AG09319 (cell line): Measurements from ENCODE around the gene FAM174B.

Experiments
- DNase-seq: peaks from one replicate; pipeline ENCODE4 v3.0.0-alpha.2; 2010; ENCODE audit warnings: low read depth; ENCODE audit errors: extremely low read depth
- TF ChIP-seq, protein P1 (sequence below): IDR thresholded peaks from 2 replicates; pipeline ENCODE4 v1.5.1; 2011; ENCODE audit warnings: low read depth, mild to moderate bottlenecking, inconsistent platforms, low read length, moderate library complexity

FAM174B gene

DNA sequence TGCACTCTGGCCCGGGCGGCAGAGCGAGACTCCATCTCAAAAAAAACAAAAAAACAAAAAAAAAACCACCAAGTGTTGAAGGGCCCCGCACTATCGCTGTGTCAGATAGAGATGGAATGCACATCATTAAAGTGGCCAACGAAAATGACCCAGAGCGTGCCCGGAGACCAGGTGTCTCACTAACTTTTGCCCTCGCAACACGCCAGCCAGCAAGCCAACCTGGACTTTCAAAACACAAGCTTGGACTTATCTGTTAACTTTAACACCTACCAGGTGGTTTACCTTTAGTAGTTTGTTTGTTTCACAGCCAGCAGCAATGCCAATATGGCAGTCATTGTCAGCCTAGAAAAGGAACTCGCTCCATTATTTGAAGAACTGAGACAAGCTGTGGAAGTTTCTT lies 28.6 kb downstream of the FAM174B start:
- no peak for DNase-seq
- TF ChIP-seq, protein P1, sequence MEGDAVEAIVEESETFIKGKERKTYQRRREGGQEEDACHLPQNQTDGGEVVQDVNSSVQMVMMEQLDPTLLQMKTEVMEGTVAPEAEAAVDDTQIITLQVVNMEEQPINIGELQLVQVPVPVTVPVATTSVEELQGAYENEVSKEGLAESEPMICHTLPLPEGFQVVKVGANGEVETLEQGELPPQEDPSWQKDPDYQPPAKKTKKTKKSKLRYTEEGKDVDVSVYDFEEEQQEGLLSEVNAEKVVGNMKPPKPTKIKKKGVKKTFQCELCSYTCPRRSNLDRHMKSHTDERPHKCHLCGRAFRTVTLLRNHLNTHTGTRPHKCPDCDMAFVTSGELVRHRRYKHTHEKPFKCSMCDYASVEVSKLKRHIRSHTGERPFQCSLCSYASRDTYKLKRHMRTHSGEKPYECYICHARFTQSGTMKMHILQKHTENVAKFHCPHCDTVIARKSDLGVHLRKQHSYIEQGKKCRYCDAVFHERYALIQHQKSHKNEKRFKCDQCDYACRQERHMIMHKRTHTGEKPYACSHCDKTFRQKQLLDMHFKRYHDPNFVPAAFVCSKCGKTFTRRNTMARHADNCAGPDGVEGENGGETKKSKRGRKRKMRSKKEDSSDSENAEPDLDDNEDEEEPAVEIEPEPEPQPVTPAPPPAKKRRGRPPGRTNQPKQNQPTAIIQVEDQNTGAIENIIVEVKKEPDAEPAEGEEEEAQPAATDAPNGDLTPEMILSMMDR, result no peak

DNA sequence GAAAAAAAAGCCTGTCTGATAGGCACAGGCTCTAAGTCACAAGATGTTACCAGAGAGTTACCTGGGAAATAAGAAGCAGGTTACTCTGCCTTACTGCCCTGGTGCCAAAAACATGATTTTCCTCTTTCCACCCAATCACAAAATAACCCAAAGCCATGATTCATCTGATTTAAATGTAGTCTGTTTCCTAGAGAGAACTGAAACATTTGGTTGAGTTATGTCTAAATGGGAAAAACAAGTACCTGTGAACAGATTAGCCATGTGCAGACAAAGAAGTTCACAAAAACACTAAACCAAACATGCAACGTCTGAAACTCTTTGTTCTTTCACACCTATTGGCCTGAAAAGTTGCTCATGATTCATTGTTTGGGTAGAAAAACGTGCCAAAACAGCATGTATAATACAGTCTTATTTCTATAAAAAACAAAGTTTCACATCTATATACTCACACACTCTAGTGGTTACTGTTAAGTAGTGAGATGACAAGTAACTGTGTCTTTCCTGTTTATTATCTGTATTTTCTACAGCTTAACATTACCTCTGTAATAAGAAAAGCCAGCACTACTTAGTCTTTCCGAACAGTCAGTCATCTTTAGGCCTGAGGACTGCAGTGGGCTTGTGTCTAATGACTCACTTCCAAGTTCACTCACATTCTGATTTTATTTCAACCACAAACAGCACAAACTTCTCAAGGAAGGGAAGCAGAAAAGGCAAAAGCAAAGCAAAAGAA lies 30.2 kb downstream of the FAM174B start:
- TF ChIP-seq, protein P1, result no peak
- no peak for DNase-seq

DNA sequence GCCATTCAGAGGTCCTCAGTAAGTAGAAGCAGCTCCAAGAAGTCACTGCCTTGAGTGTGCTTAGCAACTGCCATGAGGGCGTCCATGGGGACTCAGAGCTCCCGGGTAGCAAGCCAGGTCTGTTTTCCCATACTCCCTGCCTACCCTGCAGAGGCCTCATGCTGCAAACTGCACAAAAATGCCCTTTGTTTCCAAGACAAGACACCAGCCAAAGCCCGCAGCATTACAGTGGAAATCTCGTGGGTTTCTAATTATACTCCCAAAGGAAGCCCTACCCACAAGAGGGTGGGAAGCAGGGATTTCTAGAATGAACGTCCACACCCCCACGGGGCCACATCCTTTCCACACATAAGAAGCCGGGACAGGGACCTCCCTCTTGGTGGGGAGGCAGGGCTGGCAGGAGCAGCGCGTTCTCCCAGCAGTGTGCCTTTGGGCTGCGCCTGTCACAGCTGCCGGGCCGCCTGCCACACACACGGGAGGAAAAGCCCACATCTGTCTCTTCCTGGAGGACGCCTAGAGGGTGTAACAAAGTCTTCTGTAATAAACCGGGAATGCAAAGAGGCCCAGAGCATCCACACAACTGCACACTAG lies 31.1 kb downstream of the FAM174B start:
- TF ChIP-seq, protein P1, result no peak
- DNase-seq, result no peak

DNA sequence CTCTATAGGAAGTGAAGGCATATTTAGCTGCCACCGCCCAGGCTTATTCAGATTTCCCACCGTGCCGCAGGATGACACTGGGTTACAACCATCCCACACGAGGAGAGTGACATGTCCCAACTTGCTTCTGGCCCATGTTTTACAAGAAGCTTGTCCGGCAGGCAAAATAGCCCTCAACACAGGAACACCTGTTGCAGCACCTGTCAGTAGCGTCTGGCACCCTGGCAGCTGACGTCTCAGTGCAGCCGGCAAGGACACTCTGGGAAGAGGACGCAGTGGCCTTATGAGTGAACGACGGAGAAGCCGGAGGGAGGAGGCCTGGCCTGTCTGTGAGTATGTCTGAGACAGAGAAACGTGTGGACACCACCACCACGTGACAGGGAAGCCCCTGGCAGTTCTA lies 32.1 kb downstream of the FAM174B start:
- DNase-seq, result no peak
- TF ChIP-seq, protein P1, result no peak

DNA sequence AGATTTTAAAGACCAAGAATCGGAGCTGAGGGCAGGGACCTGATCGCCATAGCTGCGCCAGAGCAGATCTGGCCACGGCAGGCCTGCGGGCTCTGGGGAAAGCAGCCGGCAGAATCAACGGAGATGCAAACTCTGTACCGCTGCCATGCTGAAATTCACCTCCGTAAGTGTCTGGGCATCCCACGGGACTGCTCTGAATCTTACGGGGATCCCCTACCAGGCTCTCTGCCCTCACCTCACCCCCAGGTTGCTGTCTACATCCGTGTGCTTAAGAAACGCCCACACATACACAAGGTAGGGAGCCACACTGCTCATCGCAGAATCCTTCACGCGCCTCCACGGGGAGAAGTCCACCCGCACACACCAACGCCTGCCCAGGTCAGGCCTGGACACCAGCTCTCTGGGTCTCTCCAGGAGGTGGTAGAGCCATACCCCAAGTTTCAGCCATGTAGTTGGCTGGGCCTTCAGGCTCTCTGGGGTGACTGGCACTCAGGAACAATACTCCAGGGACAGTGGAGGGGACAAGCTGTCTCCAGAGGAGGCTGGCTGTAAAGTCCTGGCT lies 33.5 kb downstream of the FAM174B start:
- TF ChIP-seq, protein P1, result no peak

DNA sequence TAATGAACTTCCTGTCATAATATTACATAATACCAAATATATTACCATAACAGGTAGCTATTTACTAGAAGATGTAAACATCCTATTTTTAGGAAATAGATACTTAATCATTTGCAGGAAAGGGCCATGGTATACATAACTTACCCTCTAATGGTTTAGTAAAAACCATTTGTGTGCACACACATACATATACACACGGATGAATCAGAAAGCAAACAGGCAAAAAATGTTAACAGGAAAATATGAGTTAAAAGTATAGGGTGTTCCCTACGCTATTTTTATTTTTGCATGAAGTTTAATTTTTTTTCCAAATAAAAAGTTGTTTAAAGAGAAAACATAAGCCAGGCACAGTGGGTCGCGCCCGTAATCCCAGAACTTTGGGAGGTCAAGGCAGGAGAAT lies 34.6 kb downstream of the FAM174B start:
- no peak for DNase-seq
- TF ChIP-seq, protein P1, result no peak

More for the DNA sequence above, 33.5 kb downstream of the FAM174B start:
- DNase-seq, result no peak
